Mesothelial cell of epicardium (in vitro differentiated cells): ENCODE data around the gene ZPBP. TPM values are rescaled to one million over a fixed set of nuclear protein-coding genes. Genes with fewer than 3 reads are reported as not detected.

Source experiments
- DNase-seq, 2 experiments: peaks; one replicate each; pipeline ENCODE4 v3.0.0; 2021; ENCODE audit warnings: low spot score in 2 of 2; ENCODE audit not compliant: unreplicated experiment in 2 of 2
- H3K27ac Mint-ChIP-seq: 2 replicates; pipeline ENCODE4 v1.8.0; 2021; ENCODE audit warnings: mixed read lengths
- H3K27me3 Mint-ChIP-seq: 2 replicates; pipeline ENCODE4 v1.8.0; 2021; ENCODE audit warnings: low read depth, mixed read lengths
- H3K36me3 Mint-ChIP-seq: 2 replicates; pipeline ENCODE4 v1.8.0; 2021; ENCODE audit warnings: mixed read lengths
- H3K4me1 Mint-ChIP-seq: 2 replicates; pipeline ENCODE4 v1.8.0; 2021; ENCODE audit warnings: mixed read lengths
- H3K4me3 Mint-ChIP-seq: 2 replicates; pipeline ENCODE4 v1.8.0; 2021; ENCODE audit warnings: mild to moderate bottlenecking, moderate library complexity, mixed read lengths
- H3K9me3 Mint-ChIP-seq: 2 replicates; pipeline ENCODE4 v1.8.0; 2021; ENCODE audit warnings: mixed read lengths
- total RNA-seq: library from RNA; stranded (reverse); gene quantifications from 3 replicates; pipeline ENCODE4 v1.2.1, GENCODE V29; 2021
- TF ChIP-seq, protein P1 (sequence below): fragments of 200-600 bp; sonication (generic); IDR thresholded peaks from one replicate; pipeline ENCODE4 v1.5.0; 2021; ENCODE audit warnings: antibody characterized with exemption; ENCODE audit not compliant: unreplicated experiment

Gene ZPBP
- total RNA-seq, 1 donor from 2014 or later, result not detected

GRCh38 chr7:49926720-49927119, 166.3 kb downstream of the ZPBP start:
- Mint-ChIP-seq H3K9me3 (peaks cover 29% of the 10 kb centered on the region), H3K27me3 (no peaks in the 10 kb centered on the region), H3K4me1 (no peaks in the 10 kb centered on the region), H3K4me3 (no peak overlapping the region), H3K36me3 (no peaks in the 10 kb centered on the region), H3K27ac (no peak overlapping the region)
- DNase-seq, result no peak
- TF ChIP-seq, protein P1, sequence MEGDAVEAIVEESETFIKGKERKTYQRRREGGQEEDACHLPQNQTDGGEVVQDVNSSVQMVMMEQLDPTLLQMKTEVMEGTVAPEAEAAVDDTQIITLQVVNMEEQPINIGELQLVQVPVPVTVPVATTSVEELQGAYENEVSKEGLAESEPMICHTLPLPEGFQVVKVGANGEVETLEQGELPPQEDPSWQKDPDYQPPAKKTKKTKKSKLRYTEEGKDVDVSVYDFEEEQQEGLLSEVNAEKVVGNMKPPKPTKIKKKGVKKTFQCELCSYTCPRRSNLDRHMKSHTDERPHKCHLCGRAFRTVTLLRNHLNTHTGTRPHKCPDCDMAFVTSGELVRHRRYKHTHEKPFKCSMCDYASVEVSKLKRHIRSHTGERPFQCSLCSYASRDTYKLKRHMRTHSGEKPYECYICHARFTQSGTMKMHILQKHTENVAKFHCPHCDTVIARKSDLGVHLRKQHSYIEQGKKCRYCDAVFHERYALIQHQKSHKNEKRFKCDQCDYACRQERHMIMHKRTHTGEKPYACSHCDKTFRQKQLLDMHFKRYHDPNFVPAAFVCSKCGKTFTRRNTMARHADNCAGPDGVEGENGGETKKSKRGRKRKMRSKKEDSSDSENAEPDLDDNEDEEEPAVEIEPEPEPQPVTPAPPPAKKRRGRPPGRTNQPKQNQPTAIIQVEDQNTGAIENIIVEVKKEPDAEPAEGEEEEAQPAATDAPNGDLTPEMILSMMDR, result no peak

DNA sequence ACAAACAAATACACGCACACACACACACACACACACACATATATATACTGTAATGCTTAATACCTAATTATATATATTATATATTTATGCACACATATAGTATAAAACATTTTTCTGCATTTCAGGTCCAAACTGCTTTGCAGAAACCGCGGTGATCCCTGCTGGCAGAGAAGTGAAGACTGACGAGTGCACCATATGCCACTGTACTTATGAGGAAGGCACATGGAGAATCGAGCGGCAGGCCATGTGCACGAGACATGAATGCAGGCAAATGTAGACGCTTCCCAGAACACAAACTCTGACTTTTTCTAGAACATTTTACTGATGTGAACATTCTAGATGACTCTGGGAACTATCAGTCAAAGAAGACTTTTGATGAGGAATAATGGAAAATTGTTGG, 181.1 kb downstream of the ZPBP start:
- H3K4me3 Mint-ChIP-seq, result no peak overlapping the region
- H3K27me3 Mint-ChIP-seq, result no peaks in the 10 kb centered on the region
- no peak for DNase-seq
- TF ChIP-seq, protein P1, result no peak
- no peaks in the 10 kb centered on the region for H3K4me1 Mint-ChIP-seq
- H3K9me3 Mint-ChIP-seq, result no peaks in the 10 kb centered on the region
- H3K36me3 Mint-ChIP-seq, result no peaks in the 10 kb centered on the region
- no peak overlapping the region for H3K27ac Mint-ChIP-seq

GRCh38 chr7:49894543-49894942, 198.5 kb downstream of the ZPBP start:
- no peak for DNase-seq
- Mint-ChIP-seq H3K27me3 (no peaks in the 10 kb centered on the region), H3K36me3 (no peaks in the 10 kb centered on the region), H3K27ac (no peak overlapping the region), H3K4me3 (no peak overlapping the region), H3K9me3 (peaks cover 14% of the 10 kb centered on the region), H3K4me1 (no peaks in the 10 kb centered on the region)
- TF ChIP-seq, protein P1, result no peak

- no peak for DNase-seq
- Mint-ChIP-seq H3K27ac (no peak overlapping the region), H3K4me1 (no peaks in the 10 kb centered on the region), H3K9me3 (peaks cover 14% of the 10 kb centered on the region), H3K27me3 (no peaks in the 10 kb centered on the region), H3K4me3 (no peak overlapping the region), H3K36me3 (no peaks in the 10 kb centered on the region)
- TF ChIP-seq, protein P1, result no peak
Measured at GRCh38 chr7:49893131-49893530, 199.9 kb downstream of the ZPBP start.

GRCh38 chr7:49892481-49892880, 200.6 kb downstream of the ZPBP start:
- no peak overlapping the region for H3K4me3 Mint-ChIP-seq
- peaks cover 14% of the 10 kb centered on the region for H3K9me3 Mint-ChIP-seq
- TF ChIP-seq, protein P1, result no peak
- no peak overlapping the region for H3K27ac Mint-ChIP-seq
- no peaks in the 10 kb centered on the region for H3K36me3 Mint-ChIP-seq
- no peaks in the 10 kb centered on the region for H3K27me3 Mint-ChIP-seq
- no peak for DNase-seq
- H3K4me1 Mint-ChIP-seq, result no peaks in the 10 kb centered on the region

Other genes starting within 250 kb of the ZPBP start
- 1.7 to 2.5 TPM (median 1.8 TPM) in 3 replicates for gene IKZF1, start 211.5 kb upstream of the ZPBP start, total RNA-seq